T-helper 1 cell (primary cell): ENCODE results near the gene C1QL1.

Experiments
- DNase-seq, 5 donors: peaks; one replicate each; pipeline ENCODE4 v3.0.0-alpha.2; 2012 to 2020

The C1QL1 gene

DNA sequence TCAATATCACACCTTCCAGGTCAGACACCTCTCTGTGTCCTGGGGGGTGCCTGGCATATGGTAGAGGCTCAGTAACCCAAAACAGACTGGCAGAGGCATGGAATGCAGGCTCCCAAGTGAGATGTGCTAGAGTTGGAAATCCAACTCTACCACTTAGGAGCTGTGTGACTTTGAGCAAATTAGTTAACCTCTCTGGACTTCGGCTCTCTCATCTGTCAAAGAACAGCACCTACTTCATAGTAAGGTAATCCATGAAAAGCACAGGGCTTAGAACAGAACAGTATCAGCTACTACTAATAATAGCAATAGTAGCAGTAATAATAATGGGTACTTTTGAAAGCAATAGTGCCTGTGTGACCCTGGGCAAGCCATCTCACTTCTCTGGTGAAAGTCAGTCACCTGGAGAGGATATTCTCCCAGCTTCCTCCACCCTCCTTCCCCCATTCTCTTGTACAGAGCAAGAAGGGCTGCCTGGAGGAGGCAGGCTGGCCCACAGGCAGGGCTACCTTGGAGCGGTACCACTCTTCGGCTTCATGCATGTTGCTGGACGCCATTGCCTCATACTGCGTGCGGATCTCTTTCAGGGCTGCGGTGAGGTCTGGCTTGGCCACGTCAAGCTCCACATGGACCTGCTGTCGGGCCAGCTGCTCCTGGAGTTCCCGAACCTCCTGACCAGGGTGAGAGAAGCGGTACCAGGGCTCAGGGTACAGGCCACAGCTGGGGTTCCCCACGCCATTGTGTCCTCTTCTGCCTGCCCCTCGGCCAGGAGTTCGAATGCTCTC is 55.1 kb downstream of the C1QL1 start:
- DNase-seq, result no peak

GRCh38 chr17:44911133-44912001 is 56.7 kb downstream of the C1QL1 start:
- DNase-seq, result peak in 4 of 5 donors; percentile 20 to 60 (median 31)

- DNase-seq, result no peak
Observed at GRCh38 chr17:44910231-44911106, 57.6 kb downstream of the C1QL1 start.
